Type B pancreatic cell (in vitro differentiated cells): ENCODE results near the gene EMILIN3. TPM values are rescaled to one million over a fixed set of nuclear protein-coding genes. Genes with fewer than 3 reads are reported as not detected.

Experiments used
- DNase-seq: peaks from one replicate; pipeline ENCODE4 v3.0.0; 2021; ENCODE audit warnings: mixed read lengths; ENCODE audit not compliant: unreplicated experiment; ENCODE audit errors: extremely low spot score
- H3K27ac Mint-ChIP-seq: 2 replicates; pipeline ENCODE4 v1.8.0; 2021; ENCODE audit warnings: mild to moderate bottlenecking, mixed read lengths
- H3K27me3 Mint-ChIP-seq: 2 replicates; pipeline ENCODE4 v1.8.0; 2021; ENCODE audit warnings: mixed read lengths
- H3K36me3 Mint-ChIP-seq: 2 replicates; pipeline ENCODE4 v1.8.0; 2021; ENCODE audit warnings: mixed read lengths
- H3K4me1 Mint-ChIP-seq: one replicate; pipeline ENCODE4 v1.8.0; 2021; ENCODE audit warnings: mixed read lengths; ENCODE audit not compliant: unreplicated experiment
- H3K4me3 Mint-ChIP-seq: 2 replicates; pipeline ENCODE4 v1.8.0; 2021; ENCODE audit warnings: mild to moderate bottlenecking, mixed read lengths
- H3K9me3 Mint-ChIP-seq: 2 replicates; pipeline ENCODE4 v1.8.0; 2021; ENCODE audit warnings: mixed read lengths
- CTCF ChIP-seq: fragments of 200-600 bp; sonication (generic); conservative IDR thresholded peaks from 2 replicates; pipeline ENCODE4 v1.5.0; 2021; ENCODE audit warnings: antibody characterized with exemption, mild to moderate bottlenecking
- total RNA-seq: library from RNA; stranded (reverse); gene quantifications from 2 replicates; pipeline ENCODE4 v1.2.1, GENCODE V29; 2021; ENCODE audit warnings: low replicate concordance

EMILIN3 gene
- total RNA-seq, 1 donor from 2014 or later: 10.3 TPM

GRCh38 chr20:41394931-41395666 is 28.5 kb upstream of the EMILIN3 start:
- Mint-ChIP-seq H3K9me3 (no peaks in the 10 kb centered on the region), H3K27ac (no peak overlapping the region)

GRCh38 chr20:41394081-41394480 is 27.5 kb upstream of the EMILIN3 start:
- no peak for DNase-seq

More at GRCh38 chr20:41394931-41395666, 28.5 kb upstream of the EMILIN3 start:
- Mint-ChIP-seq H3K4me3 (no peak overlapping the region), H3K4me1 (peaks cover 22% of the 10 kb centered on the region), H3K36me3 (no peaks in the 10 kb centered on the region), H3K27me3 (peaks cover 2% of the 10 kb centered on the region)
- DNase-seq: no peak
- TF ChIP-seq CTCF: no peak

GRCh38 chr20:41393705-41394066 is 27.1 kb upstream of the EMILIN3 start:
- Mint-ChIP-seq H3K27me3 (peaks cover 2% of the 10 kb centered on the region), H3K9me3 (no peaks in the 10 kb centered on the region), H3K27ac (no peak overlapping the region), H3K36me3 (no peaks in the 10 kb centered on the region), H3K4me3 (no peak overlapping the region), H3K4me1 (peaks cover 22% of the 10 kb centered on the region)
- no peak for DNase-seq
- TF ChIP-seq CTCF: no peak

More at GRCh38 chr20:41394081-41394480, 27.5 kb upstream of the EMILIN3 start:
- Mint-ChIP-seq H3K4me1 (peaks cover 22% of the 10 kb centered on the region), H3K27ac (no peak overlapping the region), H3K27me3 (peaks cover 2% of the 10 kb centered on the region), H3K9me3 (no peaks in the 10 kb centered on the region), H3K4me3 (no peak overlapping the region), H3K36me3 (no peaks in the 10 kb centered on the region)
- TF ChIP-seq CTCF: no peak

- no peaks in the 10 kb centered on the region for H3K36me3 Mint-ChIP-seq
- H3K4me3 Mint-ChIP-seq: no peak overlapping the region
Observed at GRCh38 chr20:41392871-41393704, 26.5 kb upstream of the EMILIN3 start.

GRCh38 chr20:41392295-41392694 is 25.7 kb upstream of the EMILIN3 start:
- no peaks in the 10 kb centered on the region for H3K9me3 Mint-ChIP-seq
- H3K4me3 Mint-ChIP-seq: no peak overlapping the region
- peak overlapping the region; percentile 72 for H3K27ac Mint-ChIP-seq
- H3K4me1 Mint-ChIP-seq: peaks cover 32% of the 10 kb centered on the region
- DNase-seq: no peak
- H3K27me3 Mint-ChIP-seq: peaks cover 2% of the 10 kb centered on the region
- H3K36me3 Mint-ChIP-seq: no peaks in the 10 kb centered on the region
- TF ChIP-seq CTCF: no peak

More at GRCh38 chr20:41392871-41393704, 26.5 kb upstream of the EMILIN3 start:
- no peak for DNase-seq
- Mint-ChIP-seq H3K9me3 (no peaks in the 10 kb centered on the region), H3K27me3 (peaks cover 2% of the 10 kb centered on the region), H3K4me1 (peaks cover 25% of the 10 kb centered on the region), H3K27ac (no peak overlapping the region)
- no peak for TF ChIP-seq CTCF
